ENCODE data around the gene PCDH9. TPM values are rescaled to one million over a fixed set of nuclear protein-coding genes. Genes with fewer than 3 reads are reported as not detected.

Gene PCDH9
- total RNA-seq, 1 donor from 2014 or later: 10.4 TPM

GRCh38 chr13:67043901-67044300 lies 186.2 kb downstream of the PCDH9 start:
- no peaks in the 10 kb centered on the region for H3K79me2 ChIP-seq (ENCODE audit: insufficient read depth, low read length)
- Mint-ChIP-seq H3K4me3 (ENCODE audit: unreplicated experiment) (no peak overlapping the region), H3K27me3 (ENCODE audit: low read depth, unreplicated experiment) (no peaks in the 10 kb centered on the region), H3K36me3 (ENCODE audit: low read depth, unreplicated experiment) (no peaks in the 10 kb centered on the region), H3K27ac (ENCODE audit: unreplicated experiment) (no peak overlapping the region), H3K4me1 (ENCODE audit: low read depth, unreplicated experiment) (peaks cover 11% of the 10 kb centered on the region), H3K9me3 (ENCODE audit: unreplicated experiment) (no peaks in the 10 kb centered on the region)
- H3K9me3 ChIP-seq (ENCODE audit: insufficient read depth, low read depth, low read length): no peaks in the 10 kb centered on the region
- no peak overlapping the region for H2AFZ ChIP-seq (ENCODE audit: low read depth, low read length)
- FAIRE-seq (no peak), DNase-seq (ENCODE audit: low read depth) (peak; percentile 89)
- no peaks in the 10 kb centered on the region for H3K27me3 ChIP-seq (ENCODE audit: insufficient read depth, low read length)
- no peak overlapping the region for H3K4me3 ChIP-seq (ENCODE audit: insufficient read depth, low read depth, low read length)
- no peak overlapping the region for H3K9ac ChIP-seq (ENCODE audit: low read length)
- no peak for TF ChIP-seq EZH2 (IDR thresholded peaks at IDR 0.05; ENCODE audit: insufficient read depth, low read length)
- no peaks in the 10 kb centered on the region for H4K20me1 ChIP-seq (ENCODE audit: insufficient read depth, low read length)
- peaks cover 17% of the 10 kb centered on the region for H3K4me1 ChIP-seq (ENCODE audit: insufficient read depth, low read length)
- H3K4me2 ChIP-seq (ENCODE audit: low read length): no peak overlapping the region
- H3K36me3 ChIP-seq (ENCODE audit: insufficient read depth, low read length): no peaks in the 10 kb centered on the region
- H3K27ac ChIP-seq (ENCODE audit: low read depth, low read length): no peak overlapping the region

DNA sequence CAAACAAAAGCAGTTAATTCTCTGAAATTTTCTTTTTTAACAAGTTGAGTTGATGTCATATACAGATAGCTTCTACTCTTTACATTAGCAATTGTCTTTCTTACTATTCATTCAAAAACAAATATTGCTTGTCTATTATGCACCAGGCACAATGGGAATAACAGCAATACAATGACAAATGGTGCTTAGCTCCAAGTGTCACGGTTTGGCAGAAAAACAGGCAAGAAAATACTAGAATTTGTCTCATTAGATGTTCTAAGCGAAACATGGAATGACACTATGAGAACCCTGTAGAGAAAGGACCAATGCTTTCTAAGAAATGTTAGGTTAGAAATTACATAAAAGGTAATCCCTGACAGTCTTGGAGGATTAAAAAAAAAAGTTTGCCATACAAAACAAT lies 187.6 kb downstream of the PCDH9 start:
- FAIRE-seq (no peak), DNase-seq (ENCODE audit: low read depth) (no peak)
- Mint-ChIP-seq H3K9me3 (ENCODE audit: unreplicated experiment) (no peaks in the 10 kb centered on the region), H3K4me3 (ENCODE audit: unreplicated experiment) (no peak overlapping the region), H3K36me3 (ENCODE audit: low read depth, unreplicated experiment) (no peaks in the 10 kb centered on the region), H3K27ac (ENCODE audit: unreplicated experiment) (no peak overlapping the region), H3K27me3 (ENCODE audit: low read depth, unreplicated experiment) (no peaks in the 10 kb centered on the region), H3K4me1 (ENCODE audit: low read depth, unreplicated experiment) (no peaks in the 10 kb centered on the region)
- Histone ChIP-seq H2AFZ (ENCODE audit: low read depth, low read length) (no peak overlapping the region), H3K9me3 (ENCODE audit: insufficient read depth, low read depth, low read length) (no peaks in the 10 kb centered on the region), H3K4me1 (ENCODE audit: insufficient read depth, low read length) (peaks cover 6% of the 10 kb centered on the region), H3K79me2 (ENCODE audit: insufficient read depth, low read length) (no peaks in the 10 kb centered on the region), H3K4me3 (ENCODE audit: insufficient read depth, low read depth, low read length) (no peak overlapping the region), H3K27ac (ENCODE audit: low read depth, low read length) (no peak overlapping the region), H3K4me2 (ENCODE audit: low read length) (no peak overlapping the region), H3K9ac (ENCODE audit: low read length) (no peak overlapping the region), H3K27me3 (ENCODE audit: insufficient read depth, low read length) (no peaks in the 10 kb centered on the region), H3K36me3 (ENCODE audit: insufficient read depth, low read length) (no peaks in the 10 kb centered on the region), H4K20me1 (ENCODE audit: insufficient read depth, low read length) (no peaks in the 10 kb centered on the region)
- TF ChIP-seq, protein P1, sequence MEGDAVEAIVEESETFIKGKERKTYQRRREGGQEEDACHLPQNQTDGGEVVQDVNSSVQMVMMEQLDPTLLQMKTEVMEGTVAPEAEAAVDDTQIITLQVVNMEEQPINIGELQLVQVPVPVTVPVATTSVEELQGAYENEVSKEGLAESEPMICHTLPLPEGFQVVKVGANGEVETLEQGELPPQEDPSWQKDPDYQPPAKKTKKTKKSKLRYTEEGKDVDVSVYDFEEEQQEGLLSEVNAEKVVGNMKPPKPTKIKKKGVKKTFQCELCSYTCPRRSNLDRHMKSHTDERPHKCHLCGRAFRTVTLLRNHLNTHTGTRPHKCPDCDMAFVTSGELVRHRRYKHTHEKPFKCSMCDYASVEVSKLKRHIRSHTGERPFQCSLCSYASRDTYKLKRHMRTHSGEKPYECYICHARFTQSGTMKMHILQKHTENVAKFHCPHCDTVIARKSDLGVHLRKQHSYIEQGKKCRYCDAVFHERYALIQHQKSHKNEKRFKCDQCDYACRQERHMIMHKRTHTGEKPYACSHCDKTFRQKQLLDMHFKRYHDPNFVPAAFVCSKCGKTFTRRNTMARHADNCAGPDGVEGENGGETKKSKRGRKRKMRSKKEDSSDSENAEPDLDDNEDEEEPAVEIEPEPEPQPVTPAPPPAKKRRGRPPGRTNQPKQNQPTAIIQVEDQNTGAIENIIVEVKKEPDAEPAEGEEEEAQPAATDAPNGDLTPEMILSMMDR (IDR thresholded peaks at IDR 0.05; ENCODE audit: insufficient read depth, low read depth, low read length): no peak
- no peak for TF ChIP-seq EZH2 (IDR thresholded peaks at IDR 0.05; ENCODE audit: insufficient read depth, low read length)

GRCh38 chr13:67036699-67037457 lies 193.3 kb downstream of the PCDH9 start:
- Histone ChIP-seq H3K79me2 (ENCODE audit: insufficient read depth, low read length) (no peaks in the 10 kb centered on the region), H3K4me3 (ENCODE audit: insufficient read depth, low read depth, low read length) (no peak overlapping the region), H3K4me2 (ENCODE audit: low read length) (no peak overlapping the region), H3K27me3 (ENCODE audit: insufficient read depth, low read length) (no peaks in the 10 kb centered on the region), H3K9me3 (ENCODE audit: insufficient read depth, low read depth, low read length) (no peaks in the 10 kb centered on the region), H3K4me1 (ENCODE audit: insufficient read depth, low read length) (no peaks in the 10 kb centered on the region), H3K36me3 (ENCODE audit: insufficient read depth, low read length) (no peaks in the 10 kb centered on the region), H4K20me1 (ENCODE audit: insufficient read depth, low read length) (no peaks in the 10 kb centered on the region), H3K9ac (ENCODE audit: low read length) (no peak overlapping the region), H2AFZ (ENCODE audit: low read depth, low read length) (no peak overlapping the region), H3K27ac (ENCODE audit: low read depth, low read length) (no peak overlapping the region)
- Mint-ChIP-seq H3K36me3 (ENCODE audit: low read depth, unreplicated experiment) (no peaks in the 10 kb centered on the region), H3K9me3 (ENCODE audit: unreplicated experiment) (no peaks in the 10 kb centered on the region), H3K4me1 (ENCODE audit: low read depth, unreplicated experiment) (no peaks in the 10 kb centered on the region), H3K4me3 (ENCODE audit: unreplicated experiment) (no peak overlapping the region), H3K27me3 (ENCODE audit: low read depth, unreplicated experiment) (no peaks in the 10 kb centered on the region), H3K27ac (ENCODE audit: unreplicated experiment) (no peak overlapping the region)
- no peak for TF ChIP-seq EZH2 (IDR thresholded peaks at IDR 0.05; ENCODE audit: insufficient read depth, low read length)
- TF ChIP-seq, protein P1 (IDR thresholded peaks at IDR 0.05; ENCODE audit: insufficient read depth, low read depth, low read length): no peak
- no peak for DNase-seq (ENCODE audit: low read depth)
- no peak for FAIRE-seq

All from astrocyte (in vitro differentiated cells and primary cell).